NK-92 (cell line): Measurements from ENCODE around the gene SSH2.

Experiments
- DNase-seq: peaks from one replicate; lab custom pipeline; 2025; ENCODE audit not compliant: unreplicated experiment; lab: John Stamatoyannopoulos, UW

The SSH2 gene

GRCh38 chr17:29840884-29841283, 89.1 kb downstream of the SSH2 start:
- no peak for DNase-seq

DNA sequence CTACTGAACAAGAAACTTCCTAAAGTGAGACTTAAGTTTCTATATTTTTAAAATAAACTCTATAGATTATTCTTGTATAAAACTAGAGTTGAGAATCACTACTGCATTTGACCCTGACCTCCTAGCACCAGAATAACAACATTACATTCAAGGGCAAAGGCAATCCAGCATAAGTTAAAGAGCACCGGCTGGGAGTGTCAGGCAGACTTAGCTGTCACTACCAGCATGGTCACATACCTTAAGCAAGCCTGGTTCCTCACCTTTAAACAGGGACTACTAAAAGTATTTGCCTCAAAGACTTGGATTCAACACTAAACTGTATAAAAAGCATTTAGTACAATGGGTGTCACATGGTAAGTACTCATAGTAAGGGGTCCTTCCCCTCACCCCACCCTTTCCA, 90.4 kb downstream of the SSH2 start:
- DNase-seq = no peak

GRCh38 chr17:29838961-29839360, 91.1 kb downstream of the SSH2 start:
- no peak for DNase-seq

DNA sequence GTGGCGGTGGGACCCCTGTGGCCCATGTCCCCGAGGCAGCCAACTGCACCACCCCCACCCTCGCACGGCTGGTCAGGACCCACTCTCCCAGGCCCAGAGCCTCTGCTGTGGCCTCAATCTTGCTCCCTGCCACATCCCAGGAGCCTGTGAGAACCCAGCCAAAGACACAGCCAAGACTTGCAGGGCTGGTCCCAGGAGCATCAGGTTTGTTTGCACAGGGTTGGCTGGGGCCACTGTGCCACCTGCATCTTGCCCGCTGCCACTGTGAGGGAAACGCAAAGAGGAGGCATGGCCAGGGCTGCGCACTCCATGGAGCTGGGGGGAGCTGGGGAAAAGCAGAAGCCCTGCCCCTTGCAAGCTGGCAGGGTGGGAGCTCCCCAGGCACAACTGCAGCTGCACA, 92.5 kb downstream of the SSH2 start:
- DNase-seq = no peak

DNA sequence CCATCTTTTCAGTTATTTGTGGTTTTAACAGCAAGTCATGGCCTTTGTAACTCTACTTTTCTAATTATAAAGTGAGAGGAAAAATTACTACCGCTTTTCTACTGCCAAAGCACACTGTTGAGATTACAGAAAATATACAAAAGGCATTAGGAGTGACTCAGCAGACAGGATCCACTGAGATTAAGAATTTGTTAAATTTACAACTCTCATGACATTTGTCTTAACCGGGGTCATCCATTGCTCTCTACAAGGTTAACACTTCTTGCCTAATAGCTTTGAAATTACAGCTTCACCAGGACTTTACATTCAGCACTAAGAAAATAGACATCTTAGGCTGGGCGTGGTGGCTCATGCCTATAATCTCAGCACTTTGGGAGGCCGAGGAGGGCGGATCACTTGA, 93.4 kb downstream of the SSH2 start:
- no peak for DNase-seq

DNA sequence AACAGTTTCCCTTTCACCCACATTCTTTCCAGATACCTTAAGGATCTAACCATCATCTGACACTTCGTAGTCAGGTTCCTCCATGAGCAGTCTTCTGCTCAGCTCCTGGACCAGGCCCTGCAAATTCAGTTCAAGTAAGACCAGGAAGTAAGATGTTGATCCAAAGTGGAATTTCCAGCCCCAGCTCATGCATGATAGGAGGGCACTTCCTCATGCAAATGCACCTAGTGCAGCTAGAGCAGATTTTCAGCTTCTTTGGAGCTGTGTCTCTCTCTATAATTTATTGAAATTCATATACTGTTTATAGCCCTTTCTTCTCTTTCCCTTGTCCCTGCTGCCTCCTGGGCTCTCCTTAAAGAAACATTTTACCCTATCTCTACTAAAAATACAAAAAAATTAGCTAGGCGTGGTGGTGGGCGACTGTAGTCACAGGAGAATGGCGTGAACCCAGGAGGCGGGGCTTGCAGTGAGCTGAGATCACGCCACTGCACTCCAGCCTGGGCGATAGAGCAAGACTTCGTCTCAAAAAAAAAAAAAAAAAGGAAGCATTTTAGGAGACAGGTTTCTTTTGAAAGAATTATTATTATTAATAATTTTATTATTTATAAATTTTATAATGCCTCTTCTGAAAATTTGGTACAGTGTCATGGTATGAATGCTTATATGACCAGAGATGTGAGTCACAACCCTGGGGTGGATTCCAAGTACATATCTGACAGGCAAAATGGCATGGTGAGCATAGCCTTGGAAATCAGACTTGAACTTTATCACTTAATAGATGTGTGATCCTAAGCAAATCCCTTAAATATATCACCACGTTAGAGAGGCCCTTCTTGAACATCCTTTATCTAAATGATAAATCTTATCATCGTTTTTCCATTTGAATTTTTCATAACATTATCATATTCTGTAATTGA, 94.3 kb downstream of the SSH2 start:
- DNase-seq = no peak

DNA sequence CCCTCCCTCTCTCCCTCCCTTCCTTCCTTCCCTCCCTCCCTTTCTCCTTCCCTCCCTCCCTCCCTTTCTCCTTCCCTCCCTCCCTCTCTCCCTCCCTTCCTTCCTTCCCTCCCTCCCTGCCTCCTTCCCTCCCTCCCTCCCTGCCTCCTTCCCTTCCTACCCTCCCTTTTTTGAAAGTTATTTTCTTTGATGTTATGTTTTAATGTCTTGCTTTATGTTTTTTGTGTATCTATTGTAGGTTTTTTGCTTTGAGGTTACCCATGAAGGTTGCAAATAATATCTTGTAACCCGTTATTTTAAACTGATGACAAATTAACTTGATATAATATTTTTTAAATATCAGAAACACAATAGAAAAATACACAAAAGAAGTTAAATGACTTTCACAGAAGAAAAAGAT, 96.2 kb downstream of the SSH2 start:
- no peak for DNase-seq

DNA sequence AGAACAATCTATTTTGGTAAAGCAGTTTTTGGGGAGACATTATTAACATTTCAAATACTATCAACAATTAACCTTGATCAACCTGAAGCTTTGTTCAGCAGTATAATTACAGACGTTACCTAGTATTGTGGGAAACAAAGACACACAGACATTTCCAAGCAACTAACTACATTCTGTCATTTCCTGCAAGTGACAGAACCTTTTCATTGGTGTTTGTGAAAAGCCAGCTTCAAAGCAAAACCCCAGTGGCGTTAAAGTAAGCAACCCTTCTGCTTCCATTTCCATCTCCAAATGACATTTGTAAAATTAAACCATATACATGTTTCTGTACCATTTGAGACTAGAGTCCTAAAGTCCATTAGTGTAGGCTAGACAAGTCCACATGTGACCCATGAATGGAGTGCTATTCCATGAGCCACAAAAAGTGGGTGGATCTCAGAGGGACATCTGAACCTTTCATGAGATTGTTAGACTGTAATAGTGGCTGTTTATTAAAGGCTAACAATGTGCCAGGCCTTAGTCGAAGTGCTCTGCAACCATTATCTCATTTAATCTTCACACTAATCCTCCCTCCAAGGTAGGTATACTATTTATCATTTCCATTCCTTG, 101.2 kb downstream of the SSH2 start:
- no peak for DNase-seq

- no peak for DNase-seq
These were observed 102.8 kb downstream of the SSH2 start for GRCh38 chr17:29827179-29827578.

- no peak for DNase-seq
These were observed 103.8 kb downstream of the SSH2 start for GRCh38 chr17:29826114-29826692.

DNA sequence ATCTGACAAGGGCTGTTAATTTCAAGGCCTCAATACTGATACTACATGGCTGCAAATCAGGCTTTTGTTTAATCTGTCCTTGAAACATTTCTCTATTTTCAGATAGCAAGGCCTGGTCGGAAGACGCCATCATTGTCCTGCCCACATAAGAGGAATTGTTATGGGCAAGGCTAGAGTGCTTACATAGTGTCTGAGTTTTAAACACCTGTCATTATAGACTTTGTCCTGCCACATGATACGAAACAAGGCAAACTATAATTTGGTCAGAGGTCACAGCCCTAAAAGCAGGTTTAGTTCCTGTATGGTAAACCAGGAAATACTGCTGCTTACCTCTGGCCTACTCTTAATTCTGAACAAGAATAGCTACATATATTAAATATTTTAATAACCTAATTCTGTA, 104.4 kb downstream of the SSH2 start:
- DNase-seq = no peak

GRCh38 chr17:29821897-29822296, 108.1 kb downstream of the SSH2 start:
- no peak for DNase-seq

DNA sequence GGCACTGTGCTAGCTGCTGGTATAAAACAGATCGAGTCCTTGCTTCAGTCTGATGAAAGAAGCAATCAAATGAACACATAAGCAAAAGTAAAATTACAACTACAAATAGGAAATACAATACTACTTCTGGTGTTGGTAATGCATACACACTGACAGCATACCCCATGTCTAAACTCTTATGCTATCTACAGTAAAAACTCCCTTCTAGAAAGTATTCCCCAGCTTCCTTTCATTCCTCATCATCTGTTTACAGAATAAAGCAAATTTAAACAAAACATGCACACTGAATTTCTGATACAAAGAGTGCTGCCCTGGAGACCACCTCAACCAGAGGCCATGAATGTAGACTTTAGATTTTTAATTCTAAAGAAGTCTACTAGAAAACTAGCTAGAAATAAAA, 109.6 kb downstream of the SSH2 start:
- no peak for DNase-seq

DNA sequence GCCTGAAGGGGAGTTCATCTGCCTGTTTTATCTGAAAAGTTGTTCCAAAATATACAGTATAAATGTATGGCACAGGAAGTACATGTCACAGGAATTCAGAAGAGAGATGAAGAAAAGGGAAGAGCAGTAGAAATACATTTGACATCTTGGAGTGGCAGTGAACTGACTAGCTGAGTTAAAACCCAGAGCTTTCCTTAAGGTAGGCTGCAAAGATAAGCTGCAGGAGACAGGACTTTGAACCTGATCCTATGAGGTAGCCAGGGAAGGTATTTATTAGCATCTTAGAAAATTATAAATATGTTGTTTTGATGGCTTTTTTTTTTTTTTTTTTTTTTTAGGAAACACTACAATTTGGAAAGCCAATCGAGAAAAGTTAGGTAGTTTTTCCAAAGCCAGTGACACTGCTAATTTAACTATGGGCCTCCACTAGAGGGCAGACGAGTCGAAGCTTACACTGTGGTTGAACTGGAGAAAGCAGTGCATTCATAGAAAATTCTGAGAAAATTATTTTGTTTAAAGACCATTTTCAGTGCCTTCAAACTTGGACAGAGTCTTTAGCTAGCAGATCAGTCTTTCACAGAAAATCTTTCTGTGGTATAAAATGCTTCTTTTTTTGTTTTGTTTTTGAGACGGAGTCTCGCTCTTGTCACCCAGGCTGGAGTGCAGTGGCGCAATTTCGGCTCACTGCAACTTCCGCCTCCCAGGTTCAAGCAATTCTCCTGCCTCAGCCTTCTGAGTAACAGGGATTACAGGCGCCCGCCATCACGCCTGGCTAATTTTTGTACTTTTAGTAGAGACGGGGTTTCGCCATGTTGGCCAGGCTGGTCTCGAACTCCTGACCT, 122.3 kb downstream of the SSH2 start:
- no peak for DNase-seq

- no peak for DNase-seq
These were observed 127.8 kb downstream of the SSH2 start for GRCh38 chr17:29802246-29802645.

- DNase-seq = no peak
These were observed 129.6 kb downstream of the SSH2 start for GRCh38 chr17:29800457-29800856.

DNA sequence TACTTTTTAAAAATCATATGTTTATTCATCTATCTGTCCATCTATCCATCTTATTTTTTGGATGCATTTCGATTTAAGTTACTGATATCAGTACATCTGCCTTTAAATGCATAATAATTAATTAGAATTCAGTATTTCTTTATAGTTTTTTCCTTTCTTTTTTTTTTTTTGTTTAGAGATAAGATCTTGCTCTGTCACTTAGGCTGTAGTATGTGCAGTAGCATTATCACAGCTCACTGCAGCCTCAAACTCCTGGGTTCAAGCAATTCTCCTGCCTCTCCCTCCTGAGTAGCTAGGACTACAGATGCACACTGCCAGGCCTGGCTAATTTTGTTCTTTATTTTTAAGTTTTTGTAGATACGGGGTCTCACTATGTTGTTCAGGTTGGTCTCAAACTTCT, 133.4 kb downstream of the SSH2 start:
- DNase-seq = no peak

- no peak for DNase-seq
These were observed 136.5 kb downstream of the SSH2 start for GRCh38 chr17:29793501-29793900.

- DNase-seq = no peak
These were observed 138.5 kb downstream of the SSH2 start for GRCh38 chr17:29791336-29792080.
